Astrocyte (in vitro differentiated cells and primary cell): ENCODE results near the gene PACSIN3.

Experiments
- EZH2 ChIP-seq: IDR thresholded peaks from 2 replicates; pipeline ENCODE4 v1.6.1; 2012; ENCODE audit warnings: mild to moderate bottlenecking, low read length, inconsistent platforms; ENCODE audit not compliant: insufficient read depth
- TF ChIP-seq, protein P1 (sequence below): IDR thresholded peaks from 2 replicates; pipeline ENCODE4 v1.5.1; 2011; ENCODE audit warnings: low read depth, mild to moderate bottlenecking, inconsistent platforms, low read length, moderate library complexity; ENCODE audit not compliant: insufficient read depth

DNA sequence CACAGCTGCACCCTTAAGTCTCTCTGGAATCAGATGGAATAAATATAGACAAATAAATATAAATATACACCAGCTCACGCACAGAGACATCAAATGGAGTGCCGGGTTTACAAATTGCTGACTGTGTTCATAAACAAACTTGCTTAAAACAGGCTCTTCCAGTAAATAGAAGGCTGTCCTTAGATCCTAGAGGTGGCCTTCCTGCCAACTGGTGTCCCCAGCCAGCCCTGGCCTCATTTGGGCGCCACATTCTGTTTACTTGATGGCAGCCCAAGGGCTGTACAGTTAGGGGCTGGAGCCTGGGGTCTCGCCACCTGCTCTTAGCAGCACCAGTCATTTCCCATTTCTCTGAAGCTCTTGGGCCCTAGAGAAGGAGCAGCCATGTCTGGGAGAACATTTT, 30.4 kb downstream of the PACSIN3 start:
- TF ChIP-seq, protein P1, sequence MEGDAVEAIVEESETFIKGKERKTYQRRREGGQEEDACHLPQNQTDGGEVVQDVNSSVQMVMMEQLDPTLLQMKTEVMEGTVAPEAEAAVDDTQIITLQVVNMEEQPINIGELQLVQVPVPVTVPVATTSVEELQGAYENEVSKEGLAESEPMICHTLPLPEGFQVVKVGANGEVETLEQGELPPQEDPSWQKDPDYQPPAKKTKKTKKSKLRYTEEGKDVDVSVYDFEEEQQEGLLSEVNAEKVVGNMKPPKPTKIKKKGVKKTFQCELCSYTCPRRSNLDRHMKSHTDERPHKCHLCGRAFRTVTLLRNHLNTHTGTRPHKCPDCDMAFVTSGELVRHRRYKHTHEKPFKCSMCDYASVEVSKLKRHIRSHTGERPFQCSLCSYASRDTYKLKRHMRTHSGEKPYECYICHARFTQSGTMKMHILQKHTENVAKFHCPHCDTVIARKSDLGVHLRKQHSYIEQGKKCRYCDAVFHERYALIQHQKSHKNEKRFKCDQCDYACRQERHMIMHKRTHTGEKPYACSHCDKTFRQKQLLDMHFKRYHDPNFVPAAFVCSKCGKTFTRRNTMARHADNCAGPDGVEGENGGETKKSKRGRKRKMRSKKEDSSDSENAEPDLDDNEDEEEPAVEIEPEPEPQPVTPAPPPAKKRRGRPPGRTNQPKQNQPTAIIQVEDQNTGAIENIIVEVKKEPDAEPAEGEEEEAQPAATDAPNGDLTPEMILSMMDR, result no peak
- TF ChIP-seq EZH2, result no peak
